Peyer's patch (tissue), 4 donors: Measurements from ENCODE around the gene PIAS4. TPM values are rescaled to one million over a fixed set of nuclear protein-coding genes. Genes with fewer than 3 reads are reported as not detected.

ENCODE experiments used
- DNase-seq, 3 donors: peaks; one replicate each; pipeline ENCODE4 v3.0.0-alpha.2; 2017 to 2019
- H3K27ac ChIP-seq, 4 donors: fragments of 200-600 bp; sonication (generic); one replicate each; pipeline ENCODE4 v1.5.1; 2016 to 2019
- H3K27me3 ChIP-seq, 2 donors: fragments of 200-600 bp; sonication (generic); one replicate each; pipeline ENCODE4 v1.5.1; 2019
- H3K36me3 ChIP-seq, 3 donors: fragments of 200-600 bp; sonication (generic); one replicate each; pipeline ENCODE4 v1.5.1; 2016 to 2019
- H3K4me1 ChIP-seq, 4 donors: fragments of 200-600 bp; sonication (generic); one replicate each; pipeline ENCODE4 v1.5.1; 2016 to 2019
- H3K4me3 ChIP-seq, 4 donors: fragments of 200-600 bp; sonication (generic); 1 replicate in 3 of 4; 2 replicates in 1 of 4; pipeline ENCODE4 v1.5.1; 2016 to 2019; ENCODE audit warnings: mild to moderate bottlenecking in 1 of 4
- H3K9me3 ChIP-seq, 4 donors: fragments of 200-600 bp; sonication (generic); one replicate each; pipeline ENCODE4 v1.5.1; 2016 to 2019; ENCODE audit warnings: mild to moderate bottlenecking in 1 of 4
- POLR2A ChIP-seq, 2 donors: fragments of 450-650 bp; IDR thresholded peaks; one replicate each; pipeline ENCODE4 v1.5.1; 2017; ENCODE audit warnings: antibody characterized with exemption in 2 of 2, mild to moderate bottlenecking in 2 of 2, moderate library complexity in 2 of 2
- total RNA-seq, 4 donors: library from RNA; depleted of rRNA; stranded (reverse); fragments of >200 nt; gene quantifications; one replicate each; pipeline ENCODE4 v1.1.0, GENCODE V29; 2016
- TF ChIP-seq, protein P1 (sequence below), 6 experiments: fragments of 450-650 bp in 4 of 6; fragments of 200-600 bp in 2 of 6; sonication (generic) in 1 of 6; IDR thresholded peaks; one replicate each; pipeline ENCODE4 v1.5.1; 2017 to 2019; ENCODE audit warnings: antibody characterized with exemption in 6 of 6, mild to moderate bottlenecking in 3 of 6, moderate library complexity in 1 of 6

The PIAS4 gene, protein sequence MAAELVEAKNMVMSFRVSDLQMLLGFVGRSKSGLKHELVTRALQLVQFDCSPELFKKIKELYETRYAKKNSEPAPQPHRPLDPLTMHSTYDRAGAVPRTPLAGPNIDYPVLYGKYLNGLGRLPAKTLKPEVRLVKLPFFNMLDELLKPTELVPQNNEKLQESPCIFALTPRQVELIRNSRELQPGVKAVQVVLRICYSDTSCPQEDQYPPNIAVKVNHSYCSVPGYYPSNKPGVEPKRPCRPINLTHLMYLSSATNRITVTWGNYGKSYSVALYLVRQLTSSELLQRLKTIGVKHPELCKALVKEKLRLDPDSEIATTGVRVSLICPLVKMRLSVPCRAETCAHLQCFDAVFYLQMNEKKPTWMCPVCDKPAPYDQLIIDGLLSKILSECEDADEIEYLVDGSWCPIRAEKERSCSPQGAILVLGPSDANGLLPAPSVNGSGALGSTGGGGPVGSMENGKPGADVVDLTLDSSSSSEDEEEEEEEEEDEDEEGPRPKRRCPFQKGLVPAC
- total RNA-seq: 10 to 100 TPM; 15.9 to 47.9 (median 24.2) TPM

- Histone ChIP-seq H3K4me1 (peaks cover 0 to 40% (median 16%) of the 10 kb centered on the region in 4 donors), H3K36me3 (no peaks in the 10 kb centered on the region), H3K4me3 (peak within 1 kb of the TSS; percentile 95 to 100 (median 96)), H3K9me3 (no peaks in the 10 kb centered on the region), H3K27ac (peak within 1 kb of the TSS; percentile 72 to 97 (median 86)), H3K27me3 (no peaks in the 10 kb centered on the region)
- peak; percentile 97 to 98 (median 97) for DNase-seq
- TF ChIP-seq POLR2A (IDR thresholded peaks at IDR 0.05): peak; percentile 55 to 64
- TF ChIP-seq, protein P1, sequence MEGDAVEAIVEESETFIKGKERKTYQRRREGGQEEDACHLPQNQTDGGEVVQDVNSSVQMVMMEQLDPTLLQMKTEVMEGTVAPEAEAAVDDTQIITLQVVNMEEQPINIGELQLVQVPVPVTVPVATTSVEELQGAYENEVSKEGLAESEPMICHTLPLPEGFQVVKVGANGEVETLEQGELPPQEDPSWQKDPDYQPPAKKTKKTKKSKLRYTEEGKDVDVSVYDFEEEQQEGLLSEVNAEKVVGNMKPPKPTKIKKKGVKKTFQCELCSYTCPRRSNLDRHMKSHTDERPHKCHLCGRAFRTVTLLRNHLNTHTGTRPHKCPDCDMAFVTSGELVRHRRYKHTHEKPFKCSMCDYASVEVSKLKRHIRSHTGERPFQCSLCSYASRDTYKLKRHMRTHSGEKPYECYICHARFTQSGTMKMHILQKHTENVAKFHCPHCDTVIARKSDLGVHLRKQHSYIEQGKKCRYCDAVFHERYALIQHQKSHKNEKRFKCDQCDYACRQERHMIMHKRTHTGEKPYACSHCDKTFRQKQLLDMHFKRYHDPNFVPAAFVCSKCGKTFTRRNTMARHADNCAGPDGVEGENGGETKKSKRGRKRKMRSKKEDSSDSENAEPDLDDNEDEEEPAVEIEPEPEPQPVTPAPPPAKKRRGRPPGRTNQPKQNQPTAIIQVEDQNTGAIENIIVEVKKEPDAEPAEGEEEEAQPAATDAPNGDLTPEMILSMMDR (IDR thresholded peaks at IDR 0.05): peak in 4 of 6 experiments; percentile 2 to 35 (median 28)
Measured at GRCh38 chr19:4007021-4007835, at the start of gene PIAS4. TSS of gene PIAS4 (plus strand) at chr19:4007736. CDS start at chr19:4007761, 25 bp downstream.

DNA sequence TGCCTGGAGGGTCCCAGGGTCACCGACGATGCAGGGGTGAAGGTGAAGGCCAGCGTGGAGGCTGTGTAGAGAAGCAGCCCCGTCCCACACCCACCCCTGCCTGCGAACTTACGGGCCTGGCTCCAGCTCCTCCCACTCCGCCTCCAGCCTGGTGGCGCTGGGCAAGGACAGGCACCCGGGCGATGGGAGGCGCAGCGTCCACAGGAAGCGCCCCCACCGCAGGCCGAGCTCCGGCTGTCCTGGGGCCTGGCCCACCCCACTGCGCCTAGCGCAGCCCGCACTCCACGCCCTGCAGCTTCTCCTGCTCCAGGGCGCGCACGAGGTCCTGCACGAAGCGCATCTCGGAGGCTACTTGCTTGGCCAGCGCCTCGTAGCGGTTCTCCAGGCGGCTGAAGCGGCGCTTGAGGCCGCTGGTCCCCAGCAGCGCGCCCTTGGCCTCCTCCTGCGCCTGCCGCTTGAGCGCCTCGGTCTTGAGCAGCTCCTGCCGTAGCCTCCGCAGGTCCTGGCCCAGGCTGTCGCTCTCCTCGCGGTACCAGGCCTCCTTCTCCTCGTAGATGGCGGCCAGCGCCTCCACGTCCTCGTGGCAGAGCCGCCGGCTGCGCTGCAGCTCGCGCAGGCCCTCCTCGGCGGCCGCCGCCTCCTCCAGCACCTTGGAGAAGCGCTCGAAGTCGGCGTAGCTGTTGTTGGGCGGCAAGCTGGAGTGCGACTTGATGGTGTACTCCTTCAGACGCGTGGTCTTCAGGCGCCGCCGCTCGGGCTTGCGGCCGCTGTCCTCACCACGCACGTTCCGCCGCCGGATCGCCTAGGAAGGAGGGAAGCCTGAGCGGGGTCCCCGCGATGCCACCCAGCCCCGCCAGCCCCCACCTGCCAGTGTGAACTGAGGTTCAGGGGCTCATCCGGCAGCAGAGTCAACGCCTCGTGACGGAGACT lies 48.4 kb upstream of the PIAS4 start:
- DNase-seq: no peak
- no peaks in the 10 kb centered on the region for H3K9me3 ChIP-seq
- H3K4me3 ChIP-seq: no peak overlapping the region
- H3K36me3 ChIP-seq: peaks cover 0 to 75% (median 0%) of the 10 kb centered on the region in 3 donors
- no peaks in the 10 kb centered on the region for H3K4me1 ChIP-seq
- TF ChIP-seq, protein P1 (IDR thresholded peaks at IDR 0.05): no peak
- TF ChIP-seq POLR2A (IDR thresholded peaks at IDR 0.05): no peak
- H3K27me3 ChIP-seq: no peaks in the 10 kb centered on the region
- no peak overlapping the region for H3K27ac ChIP-seq

DNA sequence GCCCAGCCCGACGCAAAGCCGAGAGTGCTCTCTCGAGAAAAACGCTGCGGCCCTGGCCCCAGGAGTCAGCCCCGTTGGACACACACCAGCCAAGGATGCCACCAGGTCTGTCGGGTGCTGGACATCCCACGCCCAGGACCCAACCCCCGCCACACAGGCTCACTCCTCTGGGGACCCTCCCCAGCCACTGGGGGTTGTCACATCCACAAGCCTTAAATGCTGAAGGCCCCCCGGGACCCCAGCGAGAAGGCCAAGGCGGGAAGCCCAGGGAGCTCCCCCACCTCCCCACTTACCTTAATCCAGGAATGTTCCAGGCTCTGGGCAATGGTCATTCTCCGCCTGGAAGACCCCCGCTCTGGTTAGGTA lies 47.8 kb upstream of the PIAS4 start:
- peaks cover 0 to 81% (median 0%) of the 10 kb centered on the region in 3 donors for H3K36me3 ChIP-seq
- H3K4me1 ChIP-seq: no peaks in the 10 kb centered on the region
- H3K27ac ChIP-seq: no peak overlapping the region
- DNase-seq: no peak
- TF ChIP-seq, protein P1 (IDR thresholded peaks at IDR 0.05): no peak
- no peak for TF ChIP-seq POLR2A (IDR thresholded peaks at IDR 0.05)
- no peak overlapping the region for H3K4me3 ChIP-seq
- no peaks in the 10 kb centered on the region for H3K27me3 ChIP-seq
- no peaks in the 10 kb centered on the region for H3K9me3 ChIP-seq

DNA sequence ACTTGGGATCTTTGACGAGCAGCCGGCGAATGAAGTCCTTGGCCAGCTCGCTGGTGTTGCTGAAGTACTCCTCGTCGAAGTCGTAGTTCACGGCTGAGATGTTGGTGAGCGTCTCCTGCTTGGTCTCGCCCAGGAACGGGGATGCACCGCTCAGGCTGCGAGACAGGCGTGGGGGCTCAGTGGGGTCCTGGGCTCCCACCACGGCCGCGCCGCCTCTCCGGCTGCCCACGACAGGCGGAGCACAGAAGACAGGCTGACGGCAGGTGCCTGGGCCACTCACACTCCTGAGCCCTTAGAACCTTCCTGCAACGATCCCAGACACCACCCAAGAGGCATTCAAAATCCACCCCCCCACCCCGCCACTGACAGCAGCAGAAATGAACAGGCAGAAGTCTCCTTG lies 46.5 kb upstream of the PIAS4 start:
- Histone ChIP-seq H3K27ac (no peak overlapping the region), H3K4me3 (no peak overlapping the region), H3K4me1 (peaks cover 0 to 11% (median 0%) of the 10 kb centered on the region in 4 donors), H3K9me3 (no peaks in the 10 kb centered on the region), H3K36me3 (peaks cover 0 to 82% (median 0%) of the 10 kb centered on the region in 3 donors), H3K27me3 (no peaks in the 10 kb centered on the region)
- no peak for DNase-seq
- TF ChIP-seq, protein P1 (IDR thresholded peaks at IDR 0.05): no peak
- no peak for TF ChIP-seq POLR2A (IDR thresholded peaks at IDR 0.05)
